Activated T-helper 2 cell treated with anti-CD3 and anti-CD28 coated beads, Interferon-gamma antibody, Interleukin-2, Interleukin-4, amounts not matched to agents 10 μg/mL and 5 μg/mL and 100 μg/mL, durations not matched to agents 14 hours and 24 hours and 36 hours (primary cell): ENCODE measurements around the gene KRTAP5-6. TPM values are rescaled to one million over a fixed set of nuclear protein-coding genes. Genes with fewer than 3 reads are reported as not detected.
"Not testable (repeated sequence)": the region's sequence is repeated elsewhere in the genome, so short reads cannot be mapped to it uniquely, and the experiment has no call there.

Experiments
- DNase-seq: peaks from one replicate; pipeline ENCODE4 v3.0.0; 2021; ENCODE audit warnings: low spot score
- H3K27ac Mint-ChIP-seq: one replicate; pipeline ENCODE4 v1.8.0; 2021; ENCODE audit warnings: mixed read lengths
- H3K27me3 Mint-ChIP-seq: one replicate; pipeline ENCODE4 v1.8.0; 2021; ENCODE audit warnings: low read depth, mixed read lengths
- H3K36me3 Mint-ChIP-seq: one replicate; pipeline ENCODE4 v1.8.0; 2021; ENCODE audit warnings: low read depth, mixed read lengths
- H3K4me1 Mint-ChIP-seq: one replicate; pipeline ENCODE4 v1.8.0; 2021; ENCODE audit warnings: low read depth, mixed read lengths
- H3K4me3 Mint-ChIP-seq: one replicate; pipeline ENCODE4 v1.8.0; 2021; ENCODE audit warnings: low read depth, mild to moderate bottlenecking, moderate library complexity, mixed read lengths
- H3K9me3 Mint-ChIP-seq: one replicate; pipeline ENCODE4 v1.8.0; 2021; ENCODE audit warnings: mixed read lengths
- intact Hi-C: fragments of 100-400 bp; cut with micrococcal nuclease; formaldehyde crosslinking; loops from one replicate; pipeline ENCODE4 v1.15.1; 2023
- total RNA-seq: library from RNA; stranded (reverse); gene quantifications from 2 replicates; pipeline ENCODE4 v1.2.3, GENCODE V29; 2022

KRTAP5-6 gene
- total RNA-seq, 1 donor from 2014 or later, result not detected

GRCh38 chr11:1668911-1669473 is 28.0 kb upstream of the KRTAP5-6 start:
- H3K9me3 Mint-ChIP-seq, result peaks cover 7% of the 10 kb centered on the region
- no peak overlapping the region for H3K4me3 Mint-ChIP-seq
- no peaks in the 10 kb centered on the region for H3K36me3 Mint-ChIP-seq
- intact Hi-C loops, result no loop called here
- DNase-seq, result no peak
- no peak overlapping the region for H3K27ac Mint-ChIP-seq
- H3K27me3 Mint-ChIP-seq, result peaks cover 29% of the 10 kb centered on the region
- no peaks in the 10 kb centered on the region for H3K4me1 Mint-ChIP-seq

- no peaks in the 10 kb centered on the region for H3K36me3 Mint-ChIP-seq
- H3K9me3 Mint-ChIP-seq, result peaks cover 7% of the 10 kb centered on the region
- no peak overlapping the region for H3K27ac Mint-ChIP-seq
- peaks cover 34% of the 10 kb centered on the region for H3K27me3 Mint-ChIP-seq
- intact Hi-C loops, result no loop called here
- no peak overlapping the region for H3K4me3 Mint-ChIP-seq
- DNase-seq, result no peak
- H3K4me1 Mint-ChIP-seq, result no peaks in the 10 kb centered on the region
Measured at GRCh38 chr11:1669546-1670218, 27.3 kb upstream of the KRTAP5-6 start.

- intact Hi-C loops, H3K36me3 Mint-ChIP-seq, H3K9me3 Mint-ChIP-seq, DNase-seq, H3K4me1 Mint-ChIP-seq, H3K27ac Mint-ChIP-seq, H3K4me3 Mint-ChIP-seq: not testable (repeated sequence)
- peaks cover 41% of the 10 kb centered on the region for H3K27me3 Mint-ChIP-seq
Measured at GRCh38 chr11:1670457-1670856, 26.5 kb upstream of the KRTAP5-6 start.

GRCh38 chr11:1670905-1671371 is 26.1 kb upstream of the KRTAP5-6 start:
- peaks cover 7% of the 10 kb centered on the region for H3K9me3 Mint-ChIP-seq
- no peak overlapping the region for H3K4me3 Mint-ChIP-seq
- no peak for DNase-seq
- H3K27ac Mint-ChIP-seq, result no peak overlapping the region
- peaks cover 45% of the 10 kb centered on the region for H3K27me3 Mint-ChIP-seq
- no peaks in the 10 kb centered on the region for H3K36me3 Mint-ChIP-seq
- H3K4me1 Mint-ChIP-seq, result no peaks in the 10 kb centered on the region
- intact Hi-C loops, result no loop called here

DNA sequence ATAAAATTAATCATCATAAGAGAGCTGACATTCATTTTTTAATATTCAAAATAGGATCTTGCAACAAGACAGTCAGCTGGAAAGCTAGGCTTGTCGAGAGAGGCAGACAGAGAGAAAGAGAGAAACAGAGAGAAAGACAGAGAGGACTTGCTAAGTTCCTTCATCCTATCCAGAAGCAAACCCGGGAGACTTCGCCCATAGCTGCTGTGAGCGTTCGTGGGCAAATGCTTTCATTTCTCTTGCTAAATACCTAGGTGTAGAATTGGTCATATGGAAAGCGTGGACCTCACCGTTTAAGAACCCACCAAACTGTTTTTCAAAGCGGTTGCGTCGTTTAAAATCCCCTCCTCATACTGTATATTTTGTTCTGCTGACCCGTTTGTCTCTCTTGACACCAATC is 25.3 kb upstream of the KRTAP5-6 start:
- no peak overlapping the region for H3K27ac Mint-ChIP-seq
- no peak for DNase-seq
- H3K36me3 Mint-ChIP-seq, result no peaks in the 10 kb centered on the region
- H3K9me3 Mint-ChIP-seq, result peaks cover 7% of the 10 kb centered on the region
- H3K27me3 Mint-ChIP-seq, result peaks cover 47% of the 10 kb centered on the region
- no peak overlapping the region for H3K4me3 Mint-ChIP-seq
- H3K4me1 Mint-ChIP-seq, result no peaks in the 10 kb centered on the region
- intact Hi-C loops, result no loop called here

GRCh38 chr11:1672613-1673350 is 24.2 kb upstream of the KRTAP5-6 start:
- no peak overlapping the region for H3K4me3 Mint-ChIP-seq
- no peak for DNase-seq
- no peak overlapping the region for H3K27ac Mint-ChIP-seq
- H3K9me3 Mint-ChIP-seq, result peaks cover 7% of the 10 kb centered on the region
- intact Hi-C loops, result no loop called here
- H3K4me1 Mint-ChIP-seq, result no peaks in the 10 kb centered on the region
- no peaks in the 10 kb centered on the region for H3K36me3 Mint-ChIP-seq
- peaks cover 49% of the 10 kb centered on the region for H3K27me3 Mint-ChIP-seq

DNA sequence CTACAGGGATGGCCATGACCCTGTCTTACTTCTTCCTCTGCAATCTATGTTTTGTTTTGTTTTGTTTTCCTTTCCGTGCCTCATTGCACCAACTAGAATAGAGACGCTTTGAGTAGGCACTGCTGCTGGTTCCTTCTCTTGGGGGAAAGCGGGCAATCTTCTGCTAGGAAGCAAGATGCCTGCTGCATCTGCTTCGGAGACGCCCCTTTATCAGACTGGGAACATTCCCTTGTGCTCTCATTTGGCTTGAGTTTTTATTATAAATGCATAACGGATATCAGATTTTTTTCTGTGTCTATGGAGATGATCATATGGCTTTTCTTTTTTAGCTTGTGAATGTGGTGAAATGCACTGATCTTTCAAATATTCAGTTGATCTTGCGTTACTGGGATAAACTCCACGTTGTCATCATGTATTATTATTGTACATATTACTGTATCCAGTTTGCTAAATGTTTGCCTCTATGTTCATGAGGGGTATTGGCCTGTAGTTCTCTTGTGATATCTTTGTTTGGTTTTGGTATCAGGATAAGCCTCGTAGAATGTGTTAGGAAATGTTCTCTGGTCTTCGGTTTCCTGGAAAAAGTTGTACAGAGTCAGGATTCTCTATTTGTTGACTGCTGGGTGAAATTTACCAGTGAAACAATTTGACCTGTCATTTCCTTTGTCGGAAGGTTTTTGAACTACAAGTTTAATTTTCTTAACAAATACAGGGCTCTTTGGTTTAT is 23.4 kb upstream of the KRTAP5-6 start:
- H3K4me1 Mint-ChIP-seq, result no peaks in the 10 kb centered on the region
- intact Hi-C loops, result no loop called here
- no peaks in the 10 kb centered on the region for H3K36me3 Mint-ChIP-seq
- H3K27me3 Mint-ChIP-seq, result peaks cover 44% of the 10 kb centered on the region
- H3K27ac Mint-ChIP-seq, result no peak overlapping the region
- no peak overlapping the region for H3K4me3 Mint-ChIP-seq
- DNase-seq, result no peak
- H3K9me3 Mint-ChIP-seq, result peaks cover 7% of the 10 kb centered on the region

GRCh38 chr11:1674173-1675131 is 22.5 kb upstream of the KRTAP5-6 start:
- Mint-ChIP-seq H3K27me3 (peaks cover 38% of the 10 kb centered on the region), H3K4me1 (no peaks in the 10 kb centered on the region), H3K36me3 (no peaks in the 10 kb centered on the region), H3K9me3 (peaks cover 7% of the 10 kb centered on the region), H3K4me3 (no peak overlapping the region), H3K27ac (no peak overlapping the region)
- intact Hi-C loops, result no loop called here
- no peak for DNase-seq

- Mint-ChIP-seq H3K4me1 (no peaks in the 10 kb centered on the region), H3K27me3 (peaks cover 34% of the 10 kb centered on the region), H3K36me3 (no peaks in the 10 kb centered on the region), H3K9me3 (peaks cover 2% of the 10 kb centered on the region), H3K4me3 (no peak overlapping the region), H3K27ac (no peak overlapping the region)
- intact Hi-C loops, result no loop called here
- no peak for DNase-seq
Measured at GRCh38 chr11:1675536-1676228, 21.3 kb upstream of the KRTAP5-6 start.

- DNase-seq, result no peak
- Mint-ChIP-seq H3K27me3 (peaks cover 34% of the 10 kb centered on the region), H3K27ac (no peak overlapping the region), H3K9me3 (no peaks in the 10 kb centered on the region), H3K4me1 (no peaks in the 10 kb centered on the region), H3K4me3 (no peak overlapping the region), H3K36me3 (no peaks in the 10 kb centered on the region)
- intact Hi-C loops, result no loop called here
Measured at GRCh38 chr11:1676229-1676740, 20.7 kb upstream of the KRTAP5-6 start.

DNA sequence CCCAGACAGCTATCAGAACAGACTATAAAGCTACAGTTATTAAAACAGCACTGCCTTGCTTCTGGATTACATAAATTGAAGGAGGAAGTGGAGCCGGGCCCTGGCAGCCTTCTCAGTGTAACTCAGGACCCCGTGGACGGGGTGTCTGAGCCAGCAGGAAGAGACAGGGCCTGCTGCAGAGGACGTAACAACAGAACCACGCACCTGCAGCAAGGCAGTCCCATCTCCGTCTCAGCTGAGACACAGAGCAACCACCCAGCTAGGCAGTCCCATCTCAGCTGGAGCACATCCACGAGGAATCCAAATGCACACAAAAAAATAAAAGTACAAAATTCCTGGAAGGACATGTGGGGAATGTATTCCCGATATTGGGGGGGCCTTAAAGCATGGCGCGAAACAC is 17.1 kb upstream of the KRTAP5-6 start:
- H3K27ac Mint-ChIP-seq, result no peak overlapping the region
- peaks cover 17% of the 10 kb centered on the region for H3K27me3 Mint-ChIP-seq
- H3K4me1 Mint-ChIP-seq, result no peaks in the 10 kb centered on the region
- no peak for DNase-seq
- no peaks in the 10 kb centered on the region for H3K36me3 Mint-ChIP-seq
- intact Hi-C loops, result no loop called here
- no peak overlapping the region for H3K4me3 Mint-ChIP-seq
- no peaks in the 10 kb centered on the region for H3K9me3 Mint-ChIP-seq
